Left lung (tissue), 10 donors: ENCODE data around the gene EXOC4. TPM values are rescaled to one million over a fixed set of nuclear protein-coding genes. Genes with fewer than 3 reads are reported as not detected.

Experiments used
- ATAC-seq: fragments of 200-7000 bp; cut with Tn5 transposase; one replicate; pipeline ENCODE4 v1.9.1; 2020; ENCODE audit warnings: moderate library complexity
- DNase-seq, 4 donors: peaks; one replicate each; pipeline ENCODE4 v3.0.0-alpha.2; 2013 to 2020
- H3K27ac ChIP-seq, 2 donors: fragments of 200-600 bp; sonication (generic) in 1 of 2; one replicate each; pipeline versions ENCODE4 v1.5.0 to v1.8.0; 2020 to 2021
- H3K27me3 ChIP-seq, 2 donors: fragments of 200-600 bp; sonication (generic) in 1 of 2; one replicate each; pipeline versions ENCODE4 v1.5.0 to v1.8.0; 2020 to 2021
- H3K36me3 ChIP-seq, 2 donors: fragments of 200-600 bp; sonication (generic) in 1 of 2; one replicate each; pipeline versions ENCODE4 v1.5.0 to v1.8.0; 2020 to 2021
- H3K4me1 ChIP-seq, 2 donors: fragments of 200-600 bp; one replicate each; pipeline ENCODE4 v1.8.0; 2021
- H3K4me3 ChIP-seq, 2 donors: fragments of 200-600 bp; sonication (generic) in 1 of 2; one replicate each; pipeline versions ENCODE4 v1.5.0 to v1.8.0; 2020 to 2021; ENCODE audit warnings: mild to moderate bottlenecking in 1 of 2
- H3K9me3 ChIP-seq, 2 donors: fragments of 200-600 bp; sonication (generic) in 1 of 2; one replicate each; pipeline versions ENCODE4 v1.5.0 to v1.8.0; 2020 to 2021
- CTCF ChIP-seq, 2 donors: fragments of 200-600 bp; sonication (generic) in 1 of 2; IDR thresholded peaks; one replicate each; pipeline versions ENCODE4 v1.5.0 to v1.8.0; 2021; ENCODE audit warnings: antibody characterized with exemption in 2 of 2
- intact Hi-C, 2 donors: fragments of 100-400 bp; cut with DNase I; formaldehyde crosslinking; loops; one replicate each; pipeline versions ENCODE4 v1.11.2 to v1.14.2; 2022
- polyA plus RNA-seq, 6 donors: library from polyadenylated mRNA; unstranded; fragments of 120-200 nt; gene quantifications; one replicate each; pipeline ENCODE4 v1.2.1, GENCODE V29; 2013; ENCODE audit not compliant: insufficient read length in 6 of 6
- total RNA-seq, 2 donors: library from RNA; stranded (reverse); fragmentation: NEBNext Ultra II Directional; extraction: Animal tissue kit (Norgen Biotek cat#: 25700); gene quantifications; one replicate each; pipeline ENCODE4 v1.2.1, GENCODE V29; 2021
- donor health status: DM: no; HTN: yes; CAD: no.
- donor health status: DM: no; HTN: no; CAD: no.

EXOC4 gene
- total and polyA plus RNA-seq, 8 donors, result 52.5 to 79.4 (median 65.9) TPM

GRCh38 chr7:133584956-133585668 lies 332.2 kb downstream of the EXOC4 start:
- TF ChIP-seq CTCF (IDR thresholded peaks at IDR 0.05), result no peak
- H3K36me3 ChIP-seq, result no peaks in the 10 kb centered on the region
- no peak for ATAC-seq

GRCh38 chr7:133586253-133586652 lies 333.4 kb downstream of the EXOC4 start:
- no peaks in the 10 kb centered on the region for H3K27me3 ChIP-seq
- no peak overlapping the region for H3K4me3 ChIP-seq
- no peaks in the 10 kb centered on the region for H3K9me3 ChIP-seq
- intact Hi-C loops, result no loop called here
- no peaks in the 10 kb centered on the region for H3K4me1 ChIP-seq
- H3K36me3 ChIP-seq, result no peaks in the 10 kb centered on the region
- no peak overlapping the region for H3K27ac ChIP-seq
- TF ChIP-seq CTCF (IDR thresholded peaks at IDR 0.05), result no peak
- no peak for DNase-seq
- no peak for ATAC-seq

More at GRCh38 chr7:133584956-133585668, 332.2 kb downstream of the EXOC4 start:
- H3K9me3 ChIP-seq, result no peaks in the 10 kb centered on the region
- no peaks in the 10 kb centered on the region for H3K4me1 ChIP-seq
- DNase-seq, result no peak
- H3K4me3 ChIP-seq, result no peak overlapping the region
- H3K27ac ChIP-seq, result no peak overlapping the region
- no peaks in the 10 kb centered on the region for H3K27me3 ChIP-seq
- intact Hi-C loops, result no loop called here

GRCh38 chr7:133587903-133588302 lies 335.0 kb downstream of the EXOC4 start:
- TF ChIP-seq CTCF (IDR thresholded peaks at IDR 0.05), result no peak
- no peak overlapping the region for H3K4me3 ChIP-seq
- DNase-seq, result no peak
- H3K27me3 ChIP-seq, result no peaks in the 10 kb centered on the region
- ATAC-seq, result no peak
- H3K36me3 ChIP-seq, result no peaks in the 10 kb centered on the region
- intact Hi-C loops, result no loop called here
- no peaks in the 10 kb centered on the region for H3K9me3 ChIP-seq
- no peak overlapping the region for H3K27ac ChIP-seq
- no peaks in the 10 kb centered on the region for H3K4me1 ChIP-seq

- no peak for ATAC-seq
- DNase-seq, result no peak
- no peak for TF ChIP-seq CTCF (IDR thresholded peaks at IDR 0.05)
- no peaks in the 10 kb centered on the region for H3K36me3 ChIP-seq
- intact Hi-C loops, result no loop called here
- H3K4me1 ChIP-seq, result no peaks in the 10 kb centered on the region
- no peaks in the 10 kb centered on the region for H3K27me3 ChIP-seq
- no peaks in the 10 kb centered on the region for H3K9me3 ChIP-seq
- H3K27ac ChIP-seq, result no peak overlapping the region
- no peak overlapping the region for H3K4me3 ChIP-seq
Measured at GRCh38 chr7:133590795-133591194, 337.9 kb downstream of the EXOC4 start.

- no peaks in the 10 kb centered on the region for H3K9me3 ChIP-seq
- DNase-seq (no peak), ATAC-seq (no peak)
- H3K4me1 ChIP-seq, result no peaks in the 10 kb centered on the region
- no peaks in the 10 kb centered on the region for H3K27me3 ChIP-seq
- TF ChIP-seq CTCF (IDR thresholded peaks at IDR 0.05), result no peak
- no peak overlapping the region for H3K4me3 ChIP-seq
- H3K27ac ChIP-seq, result no peak overlapping the region
- no peaks in the 10 kb centered on the region for H3K36me3 ChIP-seq
- intact Hi-C loops, result no loop called here
Measured at GRCh38 chr7:133591704-133592340, 338.9 kb downstream of the EXOC4 start.
